ENCODE measurements around the gene SUN3. TPM values are rescaled to one million over a fixed set of nuclear protein-coding genes. Genes with fewer than 3 reads are reported as not detected.

The SUN3 gene
- total and polyA plus RNA-seq, 5 donors from 2014 or later = not detected

DNA sequence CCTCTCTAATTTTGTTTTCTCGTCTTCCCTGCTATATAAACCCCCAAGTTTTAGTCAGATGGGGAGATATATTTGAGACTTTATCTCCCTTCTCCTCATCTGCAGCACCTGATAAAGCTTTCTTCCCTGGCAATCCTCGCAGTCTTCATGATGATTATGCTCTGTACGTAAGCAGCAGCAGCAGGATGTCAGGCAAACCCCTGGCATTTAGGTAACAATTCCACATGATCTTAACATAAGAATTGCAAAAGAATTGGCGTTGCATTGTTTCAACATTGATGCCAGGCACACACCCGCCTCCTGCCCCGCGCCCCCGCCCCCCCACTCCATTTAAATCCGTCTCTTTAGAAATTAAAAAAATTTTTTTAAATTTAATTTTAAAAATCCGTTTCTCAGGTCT is 86.8 kb downstream of the SUN3 start:
- no peak overlapping the region for H3K4me3 Mint-ChIP-seq
- no peaks in the 10 kb centered on the region for H3K36me3 Mint-ChIP-seq
- Histone ChIP-seq H3K36me3 (ENCODE audit: control insufficient read depth, insufficient read depth, low read length) (no peaks in the 10 kb centered on the region), H3K4me1 (ENCODE audit: control insufficient read depth, insufficient read depth, low read length, poor library complexity, severe bottlenecking) (no peaks in the 10 kb centered on the region), H3K4me3 (ENCODE audit: low read depth, low read length) (no peak overlapping the region), H3K27ac (ENCODE audit: insufficient read depth, low read length, poor library complexity, severe bottlenecking) (no peak overlapping the region), H3K9me3 (ENCODE audit: control insufficient read depth in 2 of 2, low read length in 2 of 2) (no peaks in the 10 kb centered on the region), H3K27me3 (ENCODE audit: control insufficient read depth, insufficient read depth, low read length) (no peaks in the 10 kb centered on the region)
- H3K9me3 Mint-ChIP-seq = no peaks in the 10 kb centered on the region
- H3K4me1 Mint-ChIP-seq = peaks cover 0 to 2% (median under 1%) of the 10 kb centered on the region in 4 donors
- peak overlapping the region in 1 of 3 donors; percentile 47 for H3K27ac Mint-ChIP-seq
- no peak for DNase-seq
- no peak for ATAC-seq (ENCODE audit: low read depth in 2 of 2)
- H3K27me3 Mint-ChIP-seq = peaks cover 6% of the 10 kb centered on the region

- H3K4me3 Mint-ChIP-seq = no peak overlapping the region
- H3K4me1 Mint-ChIP-seq = peaks cover 0 to 7% (median under 1%) of the 10 kb centered on the region in 4 donors
- H3K27ac Mint-ChIP-seq = peak overlapping the region in 1 of 3 donors; percentile 47
- H3K9me3 Mint-ChIP-seq = no peaks in the 10 kb centered on the region
- Histone ChIP-seq H3K9me3 (ENCODE audit: control insufficient read depth in 2 of 2, low read length in 2 of 2) (no peaks in the 10 kb centered on the region), H3K4me1 (ENCODE audit: control insufficient read depth, insufficient read depth, low read length, poor library complexity, severe bottlenecking) (no peaks in the 10 kb centered on the region), H3K27me3 (ENCODE audit: control insufficient read depth, insufficient read depth, low read length) (no peaks in the 10 kb centered on the region), H3K27ac (ENCODE audit: insufficient read depth, low read length, poor library complexity, severe bottlenecking) (no peak overlapping the region), H3K4me3 (ENCODE audit: low read depth, low read length) (no peak overlapping the region), H3K36me3 (ENCODE audit: control insufficient read depth, insufficient read depth, low read length) (no peaks in the 10 kb centered on the region)
- no peak for DNase-seq
- ATAC-seq (ENCODE audit: low read depth in 2 of 2) = no peak
- H3K36me3 Mint-ChIP-seq = no peaks in the 10 kb centered on the region
- H3K27me3 Mint-ChIP-seq = peaks cover 6% of the 10 kb centered on the region
These were observed 87.6 kb downstream of the SUN3 start for GRCh38 chr7:47941136-47941844.

GRCh38 chr7:47940088-47941013 is 88.6 kb downstream of the SUN3 start:
- Histone ChIP-seq H3K9me3 (ENCODE audit: control insufficient read depth in 2 of 2, low read length in 2 of 2) (no peaks in the 10 kb centered on the region), H3K27ac (ENCODE audit: insufficient read depth, low read length, poor library complexity, severe bottlenecking) (no peak overlapping the region), H3K36me3 (ENCODE audit: control insufficient read depth, insufficient read depth, low read length) (no peaks in the 10 kb centered on the region), H3K4me3 (ENCODE audit: low read depth, low read length) (no peak overlapping the region), H3K27me3 (ENCODE audit: control insufficient read depth, insufficient read depth, low read length) (no peaks in the 10 kb centered on the region), H3K4me1 (ENCODE audit: control insufficient read depth, insufficient read depth, low read length, poor library complexity, severe bottlenecking) (no peaks in the 10 kb centered on the region)
- Mint-ChIP-seq H3K4me3 (no peak overlapping the region), H3K27me3 (peaks cover 6% of the 10 kb centered on the region), H3K4me1 (peaks cover 0 to 7% (median under 1%) of the 10 kb centered on the region in 4 donors), H3K9me3 (no peaks in the 10 kb centered on the region), H3K36me3 (no peaks in the 10 kb centered on the region), H3K27ac (peak overlapping the region in 1 of 3 donors; percentile 17)
- ATAC-seq (ENCODE audit: low read depth in 2 of 2) = no peak
- DNase-seq = no peak

DNA sequence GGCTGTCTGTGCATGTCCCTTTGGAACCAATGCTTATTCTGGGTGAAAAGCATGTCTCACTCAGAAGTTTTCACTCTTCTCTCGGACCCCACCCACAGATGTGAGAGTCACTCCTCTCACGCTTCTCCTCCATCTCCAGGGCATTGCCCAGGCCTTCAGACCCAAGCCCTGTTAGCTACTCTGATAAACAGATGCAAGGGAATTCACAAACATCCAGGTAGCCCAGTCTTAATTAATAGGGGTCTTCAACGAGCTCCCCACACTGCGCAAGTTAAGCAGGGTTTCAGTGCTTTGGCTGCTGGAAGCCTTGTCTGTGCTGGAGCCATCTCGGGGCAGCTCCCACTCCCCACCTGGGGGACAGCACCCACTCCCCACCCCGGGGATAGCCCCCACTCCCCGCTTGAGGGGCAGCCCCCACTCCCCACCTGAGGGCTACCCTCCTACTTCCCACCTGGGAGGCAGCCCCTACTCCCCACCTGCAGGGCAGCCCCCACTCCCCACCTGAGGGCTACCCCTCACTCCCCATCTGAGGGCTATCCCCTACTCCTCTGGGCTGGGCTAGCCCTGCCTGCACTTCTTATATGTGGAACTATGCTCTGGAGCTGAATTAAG is 89.4 kb downstream of the SUN3 start:
- no peaks in the 10 kb centered on the region for H3K36me3 ChIP-seq (ENCODE audit: control insufficient read depth, insufficient read depth, low read length)
- no peak overlapping the region for H3K27ac Mint-ChIP-seq
- H3K27ac ChIP-seq (ENCODE audit: insufficient read depth, low read length, poor library complexity, severe bottlenecking) = no peak overlapping the region
- DNase-seq (no peak), ATAC-seq (ENCODE audit: low read depth in 2 of 2) (no peak)
- H3K4me1 ChIP-seq (ENCODE audit: control insufficient read depth, insufficient read depth, low read length, poor library complexity, severe bottlenecking) = no peaks in the 10 kb centered on the region
- no peaks in the 10 kb centered on the region for H3K27me3 ChIP-seq (ENCODE audit: control insufficient read depth, insufficient read depth, low read length)
- H3K27me3 Mint-ChIP-seq = peaks cover 6% of the 10 kb centered on the region
- H3K4me3 ChIP-seq (ENCODE audit: low read depth, low read length) = no peak overlapping the region
- no peaks in the 10 kb centered on the region for H3K9me3 Mint-ChIP-seq
- no peak overlapping the region for H3K4me3 Mint-ChIP-seq
- H3K9me3 ChIP-seq (ENCODE audit: control insufficient read depth in 2 of 2, low read length in 2 of 2) = no peaks in the 10 kb centered on the region
- H3K36me3 Mint-ChIP-seq = no peaks in the 10 kb centered on the region
- H3K4me1 Mint-ChIP-seq = peaks cover 0 to 7% (median under 1%) of the 10 kb centered on the region in 4 donors

DNA sequence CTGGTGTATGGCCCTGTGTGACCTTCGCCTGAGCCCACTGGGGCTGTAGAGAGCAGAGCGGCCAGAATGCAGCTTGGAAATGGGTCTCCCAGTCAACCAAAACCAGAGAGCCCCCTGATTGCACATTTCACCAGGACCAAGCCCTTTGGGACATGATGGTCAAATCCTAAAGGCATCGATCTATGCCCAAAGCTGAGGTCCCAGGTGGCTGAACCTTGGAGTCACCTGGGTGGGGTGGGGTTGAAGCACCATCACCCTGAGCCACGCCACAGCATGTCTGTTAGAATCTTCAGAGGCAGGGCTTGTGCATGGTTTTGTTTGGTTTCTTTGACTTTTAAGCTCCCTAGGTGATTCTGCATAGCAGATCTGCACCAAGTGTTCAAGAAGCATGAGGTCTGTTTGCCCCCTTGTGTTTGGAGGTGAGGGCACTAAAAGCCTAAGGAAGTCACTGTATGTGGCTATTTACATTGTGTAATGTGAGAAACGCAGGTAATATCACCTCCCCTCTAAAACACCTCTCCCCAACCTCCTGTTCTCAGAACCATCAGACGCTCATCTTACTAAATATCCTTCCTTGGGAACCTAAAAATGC is 90.2 kb downstream of the SUN3 start:
- DNase-seq = no peak
- no peak for ATAC-seq (ENCODE audit: low read depth in 2 of 2)

GRCh38 chr7:47937711-47938573 is 91.0 kb downstream of the SUN3 start:
- no peak for DNase-seq
- Histone ChIP-seq H3K27ac (ENCODE audit: insufficient read depth, low read length, poor library complexity, severe bottlenecking) (no peak overlapping the region), H3K36me3 (ENCODE audit: control insufficient read depth, insufficient read depth, low read length) (no peaks in the 10 kb centered on the region), H3K27me3 (ENCODE audit: control insufficient read depth, insufficient read depth, low read length) (no peaks in the 10 kb centered on the region), H3K4me3 (ENCODE audit: low read depth, low read length) (no peak overlapping the region), H3K9me3 (ENCODE audit: control insufficient read depth in 2 of 2, low read length in 2 of 2) (no peaks in the 10 kb centered on the region), H3K4me1 (ENCODE audit: control insufficient read depth, insufficient read depth, low read length, poor library complexity, severe bottlenecking) (no peaks in the 10 kb centered on the region)
- Mint-ChIP-seq H3K27me3 (no peaks in the 10 kb centered on the region), H3K4me3 (no peak overlapping the region), H3K9me3 (no peaks in the 10 kb centered on the region), H3K4me1 (peaks cover 0 to 7% (median under 1%) of the 10 kb centered on the region in 4 donors), H3K27ac (peak overlapping the region in 1 of 3 donors; percentile 62), H3K36me3 (no peaks in the 10 kb centered on the region)
- peak in 1 of 2 donors; percentile 21 for ATAC-seq (ENCODE audit: low read depth in 2 of 2)

More for the DNA sequence above, 90.2 kb downstream of the SUN3 start:
- Mint-ChIP-seq H3K36me3 (no peaks in the 10 kb centered on the region), H3K27me3 (peaks cover 5% of the 10 kb centered on the region), H3K27ac (no peak overlapping the region), H3K4me1 (peaks cover 0 to 7% (median under 1%) of the 10 kb centered on the region in 4 donors), H3K4me3 (no peak overlapping the region), H3K9me3 (no peaks in the 10 kb centered on the region)
- Histone ChIP-seq H3K9me3 (ENCODE audit: control insufficient read depth in 2 of 2, low read length in 2 of 2) (no peaks in the 10 kb centered on the region), H3K4me1 (ENCODE audit: control insufficient read depth, insufficient read depth, low read length, poor library complexity, severe bottlenecking) (no peaks in the 10 kb centered on the region), H3K27ac (ENCODE audit: insufficient read depth, low read length, poor library complexity, severe bottlenecking) (no peak overlapping the region), H3K4me3 (ENCODE audit: low read depth, low read length) (no peak overlapping the region), H3K36me3 (ENCODE audit: control insufficient read depth, insufficient read depth, low read length) (no peaks in the 10 kb centered on the region), H3K27me3 (ENCODE audit: control insufficient read depth, insufficient read depth, low read length) (no peaks in the 10 kb centered on the region)
